GM19324 (cell line): Measurements from ENCODE around the gene LDHAL6B.

ENCODE experiments used
- ATAC-seq: cut with Tn5 transposase; IDR thresholded peaks from one replicate; pipeline ENCODE4 v1.9.1; 2021; ENCODE audit warnings: mild to moderate bottlenecking, moderate library complexity; ENCODE audit not compliant: unreplicated experiment, low FRiP score

The LDHAL6B gene

DNA sequence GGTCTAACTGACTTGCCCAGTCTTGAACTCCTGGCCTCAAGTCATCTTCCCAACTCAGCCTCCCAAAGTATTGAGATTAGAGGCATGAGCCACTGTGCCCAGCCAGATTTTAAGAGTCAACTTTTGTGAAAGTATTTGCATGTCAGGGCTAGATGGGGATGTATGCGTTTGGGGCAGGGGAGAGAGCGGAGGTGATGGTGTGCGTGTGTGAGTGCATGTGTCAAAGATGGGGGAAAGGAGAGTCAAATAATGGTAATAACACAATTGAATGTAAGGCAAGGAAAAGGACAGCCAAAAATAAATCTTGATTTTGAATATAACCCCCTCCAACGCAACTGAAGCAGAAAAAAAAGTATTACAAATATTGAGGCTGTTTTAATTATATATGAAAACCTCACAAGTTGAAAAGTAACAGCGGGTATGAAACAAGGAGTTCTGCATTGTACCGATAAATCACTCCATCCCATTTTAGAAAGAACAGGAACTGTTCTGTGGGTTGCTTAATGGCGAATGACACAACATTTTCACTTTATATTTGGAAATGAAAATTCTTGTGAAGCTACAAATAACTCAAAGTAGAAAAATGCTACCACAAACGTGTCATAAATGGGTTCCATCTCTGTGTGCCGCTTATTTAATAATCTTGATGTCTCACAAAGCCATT is 29.9 kb upstream of the LDHAL6B start:
- ATAC-seq: no peak

DNA sequence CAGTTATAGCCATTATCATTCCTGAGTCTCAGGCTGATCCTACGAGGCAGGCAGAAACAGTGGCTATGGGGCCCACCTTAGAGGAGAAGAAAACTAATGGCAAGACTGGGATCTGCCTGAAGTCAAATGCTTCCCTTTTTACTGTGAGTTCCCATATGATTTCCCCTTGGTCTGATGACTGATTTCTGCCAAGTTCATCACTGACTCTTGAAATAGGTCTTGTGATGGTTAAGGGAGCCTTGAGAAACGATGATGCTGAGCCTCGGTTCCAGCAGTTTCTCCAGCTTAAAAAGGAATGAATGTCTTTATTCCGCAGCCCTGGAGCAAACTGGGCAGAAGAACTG is 29.4 kb upstream of the LDHAL6B start:
- ATAC-seq: no peak

DNA sequence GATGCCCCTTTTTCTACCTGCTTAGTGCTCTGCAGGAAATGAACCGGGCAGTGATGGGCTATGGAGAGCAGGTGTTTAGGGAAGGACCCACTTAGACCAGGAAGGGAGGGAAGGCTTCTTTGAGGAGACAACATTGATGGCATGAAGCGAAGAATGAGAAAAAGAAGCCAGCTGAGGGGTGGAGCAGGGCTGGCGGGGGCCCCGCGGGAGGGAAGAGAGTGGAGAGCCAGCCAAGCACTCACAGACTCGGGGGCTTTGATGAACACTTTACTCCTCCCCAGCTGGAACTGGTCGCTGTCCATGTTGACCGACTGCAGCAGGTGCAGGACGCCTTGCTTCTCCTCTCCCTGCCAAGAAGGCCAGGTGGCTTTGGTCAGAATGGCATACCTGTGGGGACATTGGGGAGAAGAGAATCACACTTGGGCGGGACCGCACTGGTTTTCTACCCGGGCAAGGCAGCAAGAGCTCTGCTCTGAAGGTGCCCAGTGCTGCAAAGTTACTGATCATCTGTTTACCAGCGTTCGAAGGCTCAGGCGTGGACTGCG is 28.4 kb upstream of the LDHAL6B start:
- no peak for ATAC-seq

DNA sequence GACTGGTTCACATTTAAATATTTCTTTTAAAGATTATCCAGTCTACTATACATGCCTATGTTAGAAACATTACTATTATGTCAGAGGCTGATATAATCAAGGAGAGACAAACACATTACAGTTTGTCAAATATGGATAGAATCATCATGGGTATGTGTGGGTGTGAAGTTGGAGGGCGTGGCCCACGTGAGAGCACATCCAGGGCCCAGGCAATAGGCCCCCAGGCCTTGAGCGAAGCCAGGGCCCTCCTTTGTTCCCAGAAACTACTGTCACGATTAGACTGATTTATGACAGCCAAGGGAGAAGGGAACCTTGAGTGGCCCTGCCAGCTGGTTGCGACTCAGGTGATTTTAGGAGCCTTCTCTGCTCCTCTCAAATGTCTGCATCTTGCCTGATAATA is 26.9 kb upstream of the LDHAL6B start:
- ATAC-seq: no peak

DNA sequence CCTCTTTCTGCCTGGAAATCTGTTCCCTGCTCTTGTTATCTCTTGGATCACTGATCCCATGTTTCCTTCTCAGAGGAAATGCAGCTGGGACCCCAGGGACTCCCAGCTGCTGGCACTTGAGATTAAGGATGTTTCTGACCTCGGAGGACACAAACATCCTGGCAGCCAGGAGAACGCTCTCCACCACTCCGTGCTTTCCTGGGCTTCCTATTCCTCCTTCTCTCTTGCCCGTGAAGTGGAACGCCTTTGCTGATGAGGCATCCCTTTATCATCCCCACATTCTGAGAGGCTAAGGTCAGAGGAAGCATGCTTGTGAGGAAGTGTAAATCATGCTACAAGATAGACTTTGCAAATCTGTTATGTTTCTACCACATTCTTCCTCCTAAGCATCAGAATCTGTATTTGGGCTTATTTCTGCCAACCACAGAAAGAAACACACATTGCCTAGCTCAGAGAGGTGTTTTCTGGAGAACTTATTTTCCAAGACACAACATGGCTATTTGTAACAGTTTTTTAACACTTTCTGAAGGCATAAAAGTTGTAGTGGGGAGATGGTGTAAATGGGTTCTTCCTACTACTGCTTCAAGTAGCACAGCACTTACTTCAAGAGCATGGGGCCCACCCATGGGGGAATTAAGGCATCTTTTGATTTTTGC is 25.6 kb upstream of the LDHAL6B start:
- ATAC-seq: no peak

DNA sequence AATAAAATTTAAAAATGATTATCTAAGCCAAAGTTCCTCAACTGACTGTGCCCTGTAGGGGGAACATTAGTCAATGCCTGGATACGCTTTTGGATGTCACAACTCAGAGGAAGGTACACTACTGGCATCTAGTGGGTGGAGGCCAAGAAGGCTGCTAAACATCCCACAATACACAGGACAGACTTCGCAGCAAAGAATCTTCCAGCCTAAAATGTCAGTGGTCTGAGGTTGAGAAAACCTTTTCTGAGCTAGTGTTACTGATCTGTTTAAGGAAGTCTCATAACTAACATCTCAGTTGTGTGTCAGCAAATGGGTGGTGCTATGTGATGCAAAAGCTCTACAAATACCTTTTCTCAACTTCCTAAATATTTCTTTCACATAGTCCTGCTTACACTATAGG is 20.9 kb upstream of the LDHAL6B start:
- no peak for ATAC-seq

DNA sequence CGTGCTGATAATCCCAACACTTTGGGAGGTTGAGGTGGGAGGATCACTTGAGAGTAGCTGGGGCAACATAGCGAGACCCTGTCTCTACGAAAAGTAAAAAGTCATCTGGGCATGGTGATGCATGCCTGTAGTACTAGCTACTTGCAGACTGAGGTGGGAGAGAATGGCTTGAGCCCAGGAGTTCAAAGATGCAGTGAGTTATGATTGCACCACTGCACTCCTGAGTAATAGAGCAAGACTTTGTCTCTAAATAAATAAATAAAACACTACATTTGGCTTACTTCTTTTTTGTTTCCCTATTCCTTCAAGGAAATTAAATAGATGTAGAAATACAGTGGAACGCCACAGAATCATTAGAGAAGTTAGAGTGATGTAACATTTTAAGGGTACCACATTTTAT is 20.1 kb upstream of the LDHAL6B start:
- no peak for ATAC-seq

DNA sequence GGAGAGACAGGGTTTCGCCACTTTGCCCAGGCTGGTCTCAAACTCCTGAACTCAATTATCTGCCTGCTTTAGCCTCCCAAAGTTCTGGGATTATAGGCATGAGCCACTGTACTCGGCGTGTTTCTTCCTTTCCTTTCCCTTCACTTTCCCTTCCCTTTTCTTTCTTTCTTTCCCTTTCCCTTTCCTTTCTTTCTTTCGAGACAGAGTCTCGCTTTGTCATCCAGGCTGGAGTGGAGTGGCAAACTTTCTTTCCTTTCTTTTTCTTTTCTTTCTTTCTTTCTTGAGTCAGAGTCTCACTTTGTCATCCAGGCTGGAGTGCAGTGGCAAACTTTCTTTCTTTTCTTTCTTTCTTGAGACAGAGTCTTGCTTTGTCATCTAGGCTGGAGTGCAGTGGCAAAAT is 17.4 kb upstream of the LDHAL6B start:
- no peak for ATAC-seq

DNA sequence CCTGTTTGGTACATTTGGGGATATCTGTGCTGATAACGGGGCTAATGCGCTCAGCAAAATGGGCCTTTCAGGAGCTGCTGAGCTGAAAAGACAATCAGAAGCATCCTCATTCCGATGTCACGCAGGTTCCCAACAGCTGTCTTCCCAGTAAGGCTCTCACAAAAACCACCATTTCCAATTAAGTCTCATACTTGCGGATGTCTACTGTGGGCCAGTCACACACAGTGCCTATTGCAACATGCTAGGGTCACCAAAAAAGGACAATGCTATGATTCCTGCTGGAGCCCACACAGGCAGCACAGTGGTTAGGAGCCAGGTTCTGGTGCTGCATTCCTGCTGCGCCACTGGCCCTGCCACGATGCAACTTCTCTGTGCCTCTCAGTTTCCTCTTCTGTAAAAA is 16.4 kb upstream of the LDHAL6B start:
- ATAC-seq: no peak

DNA sequence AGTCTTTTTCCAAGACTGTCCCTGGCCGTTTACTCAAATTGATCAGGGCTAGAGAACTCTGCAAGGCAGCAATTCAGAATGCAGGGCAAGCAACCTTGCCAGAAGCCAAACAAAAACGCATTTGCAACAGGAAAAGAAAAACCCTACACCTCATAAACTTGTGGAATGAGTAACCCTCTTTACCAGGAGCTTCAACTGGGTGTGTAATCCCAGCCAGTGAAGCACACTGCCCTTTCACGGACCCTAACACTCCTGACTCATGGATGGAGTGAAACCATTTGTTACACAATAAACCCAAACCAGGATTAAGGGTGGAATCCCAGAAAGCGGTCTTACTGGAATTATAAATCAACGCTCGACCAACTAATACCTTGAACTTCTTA is 14.8 kb upstream of the LDHAL6B start:
- no peak for ATAC-seq

DNA sequence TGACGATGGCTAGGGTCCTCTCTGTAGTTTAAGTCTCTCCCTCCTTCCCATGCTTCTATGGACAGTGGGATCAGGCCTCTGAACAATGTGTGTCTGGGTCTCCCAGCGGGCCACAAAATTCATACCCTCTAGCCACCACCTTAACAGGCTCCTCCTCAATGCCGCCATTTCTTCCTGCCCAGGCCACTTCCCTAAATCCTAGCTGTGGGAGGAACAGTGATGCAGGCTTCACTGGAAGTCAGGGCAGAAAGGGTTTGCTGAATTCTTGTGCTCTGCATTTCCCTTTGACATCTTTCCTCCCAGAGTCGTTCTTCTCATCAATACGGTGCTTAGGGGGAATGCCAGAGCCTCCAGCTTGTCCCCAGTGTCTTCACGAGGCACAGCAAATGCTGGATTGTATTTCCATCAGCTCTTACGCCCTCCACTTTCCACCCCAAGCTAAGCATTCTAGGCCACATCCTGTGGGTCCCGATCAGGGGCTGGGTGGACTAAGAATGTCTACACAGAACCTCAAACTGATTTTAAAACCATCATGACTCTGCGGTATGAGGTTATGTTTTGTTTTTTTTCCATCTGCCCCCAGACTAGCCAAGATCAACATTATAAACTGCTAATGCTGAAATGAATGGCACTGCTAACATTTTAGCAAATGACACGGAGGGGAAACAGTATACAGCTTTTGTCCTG is 11.9 kb upstream of the LDHAL6B start:
- no peak for ATAC-seq

DNA sequence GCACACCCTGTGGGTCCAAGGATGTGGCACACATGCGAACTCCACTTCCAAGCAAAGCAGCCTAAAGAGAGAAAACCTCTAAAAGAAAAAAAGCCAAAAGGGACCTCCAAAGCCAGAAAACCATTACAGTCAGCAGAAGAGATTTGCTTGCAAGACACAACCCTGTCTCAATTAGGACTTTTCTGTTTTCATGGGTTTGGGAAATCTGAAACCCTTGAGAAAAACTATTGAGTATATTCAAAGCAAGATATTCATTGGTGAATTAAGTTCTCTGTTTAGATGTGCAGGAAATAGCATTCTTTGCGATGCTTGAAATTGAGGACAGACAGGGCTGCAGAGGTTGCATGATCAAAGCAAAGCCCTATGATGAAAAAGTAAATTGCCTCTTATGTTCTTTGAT is 10.2 kb upstream of the LDHAL6B start:
- no peak for ATAC-seq

DNA sequence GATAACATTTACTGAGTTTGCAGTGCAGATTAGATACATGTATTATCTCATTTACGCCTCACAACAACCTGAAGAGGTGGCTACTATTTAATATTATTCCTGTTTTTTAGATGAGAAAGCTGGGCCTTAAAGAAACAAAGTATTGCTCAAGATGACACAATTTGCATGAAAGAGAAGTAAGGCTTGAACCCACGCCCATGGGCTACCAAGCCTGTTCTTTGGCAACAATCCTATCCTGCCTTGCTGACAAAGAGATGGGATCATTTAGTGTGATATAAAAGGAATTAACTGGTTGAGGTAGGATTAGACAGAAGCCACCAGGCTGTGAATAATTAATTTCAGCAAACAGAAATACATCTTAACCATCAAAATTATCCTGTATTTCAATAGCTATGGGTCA is 9.2 kb upstream of the LDHAL6B start:
- no peak for ATAC-seq

DNA sequence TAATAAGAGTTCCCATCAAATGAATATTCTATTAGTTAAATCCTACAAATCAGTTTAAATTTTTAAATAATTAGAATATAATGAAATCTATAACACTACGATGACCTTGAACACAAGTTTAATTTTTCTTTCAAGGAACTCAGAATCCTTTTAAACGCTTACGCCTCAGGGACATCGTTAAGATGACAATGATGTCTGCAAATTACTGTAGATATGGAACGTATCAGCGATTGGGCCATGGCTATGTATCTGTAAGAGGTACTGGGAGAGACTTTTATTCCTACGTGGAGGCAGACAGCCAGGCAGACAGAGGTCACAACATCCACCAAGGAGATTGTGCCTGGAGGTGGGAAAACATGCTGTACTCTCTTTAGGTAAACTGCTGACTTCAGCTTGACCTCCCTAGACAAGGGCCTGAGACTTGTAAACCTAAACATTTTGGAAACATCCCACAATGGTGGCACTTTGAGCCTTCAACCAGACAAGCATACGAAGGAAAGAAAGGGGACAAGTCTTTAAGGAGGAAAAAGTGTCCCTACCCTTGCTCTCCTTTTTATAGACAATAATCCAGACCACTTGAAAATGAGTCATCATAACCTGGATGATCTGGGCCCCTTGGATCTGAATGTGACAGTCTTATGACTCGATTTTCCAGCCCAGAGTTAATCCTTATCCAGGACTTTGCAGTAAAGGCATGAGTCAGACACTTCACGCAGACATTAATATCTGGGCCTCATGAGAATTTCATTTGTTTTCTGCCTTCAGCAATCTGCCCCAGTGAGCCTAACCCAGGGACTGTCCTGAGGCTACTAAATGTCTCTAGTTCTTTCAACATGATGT is 6.8 kb upstream of the LDHAL6B start:
- no peak for ATAC-seq

DNA sequence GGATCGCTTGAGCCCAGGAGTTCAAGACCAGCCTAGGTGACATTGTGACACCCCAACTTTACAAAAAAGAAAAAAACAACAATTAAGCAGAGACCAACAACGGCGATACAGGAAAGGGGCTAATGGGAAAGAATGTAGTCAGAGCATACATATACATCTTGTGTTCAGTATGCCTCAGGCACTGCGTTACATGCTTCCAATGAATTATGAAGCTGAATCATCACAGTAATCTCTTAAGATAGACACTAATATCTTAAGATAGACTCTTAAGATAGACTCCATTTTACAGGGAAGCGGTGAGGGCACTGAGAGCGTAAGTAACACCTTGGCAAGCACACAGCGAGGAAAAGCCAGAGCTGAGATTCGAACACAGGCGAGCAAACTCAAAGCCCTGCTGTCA is 6.1 kb upstream of the LDHAL6B start:
- ATAC-seq: no peak

DNA sequence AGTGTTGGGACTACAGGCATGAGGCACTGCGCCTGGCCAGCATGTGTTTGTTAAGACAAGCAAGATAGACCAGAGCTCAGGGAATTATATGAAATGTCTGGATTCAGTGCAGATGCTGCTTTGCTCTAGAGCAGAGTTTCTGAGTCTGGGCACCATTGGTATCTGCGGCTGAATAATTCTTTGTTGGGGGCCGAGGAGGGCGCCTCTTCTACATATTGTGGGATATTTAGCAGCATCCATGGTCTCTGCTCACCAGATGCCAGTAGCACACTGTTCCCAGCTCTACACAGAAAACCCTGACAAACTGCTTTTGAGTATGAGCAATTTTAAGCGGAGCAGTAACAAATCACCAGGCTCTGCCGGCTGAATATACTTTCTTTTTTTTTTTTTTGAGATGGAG is 3.6 kb upstream of the LDHAL6B start:
- no peak for ATAC-seq

DNA sequence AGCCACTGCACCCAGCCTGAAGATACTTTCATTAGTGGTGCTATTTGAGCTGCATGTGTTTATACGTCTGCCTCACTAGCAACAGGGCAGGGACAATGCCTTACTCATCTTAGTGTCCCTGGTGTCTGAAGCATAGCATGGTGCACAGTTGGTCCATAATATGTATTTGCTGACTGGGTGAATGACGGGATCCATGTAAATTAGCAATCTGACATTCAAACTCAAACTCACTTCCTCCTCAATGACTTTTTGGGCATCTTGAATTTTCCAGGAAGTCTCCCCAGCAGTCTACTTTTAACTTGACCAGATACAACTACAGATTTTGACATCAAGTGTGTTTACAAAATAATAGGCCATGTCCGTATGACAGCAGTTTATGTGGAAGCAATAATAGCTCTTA is 3.0 kb upstream of the LDHAL6B start:
- no peak for ATAC-seq

DNA sequence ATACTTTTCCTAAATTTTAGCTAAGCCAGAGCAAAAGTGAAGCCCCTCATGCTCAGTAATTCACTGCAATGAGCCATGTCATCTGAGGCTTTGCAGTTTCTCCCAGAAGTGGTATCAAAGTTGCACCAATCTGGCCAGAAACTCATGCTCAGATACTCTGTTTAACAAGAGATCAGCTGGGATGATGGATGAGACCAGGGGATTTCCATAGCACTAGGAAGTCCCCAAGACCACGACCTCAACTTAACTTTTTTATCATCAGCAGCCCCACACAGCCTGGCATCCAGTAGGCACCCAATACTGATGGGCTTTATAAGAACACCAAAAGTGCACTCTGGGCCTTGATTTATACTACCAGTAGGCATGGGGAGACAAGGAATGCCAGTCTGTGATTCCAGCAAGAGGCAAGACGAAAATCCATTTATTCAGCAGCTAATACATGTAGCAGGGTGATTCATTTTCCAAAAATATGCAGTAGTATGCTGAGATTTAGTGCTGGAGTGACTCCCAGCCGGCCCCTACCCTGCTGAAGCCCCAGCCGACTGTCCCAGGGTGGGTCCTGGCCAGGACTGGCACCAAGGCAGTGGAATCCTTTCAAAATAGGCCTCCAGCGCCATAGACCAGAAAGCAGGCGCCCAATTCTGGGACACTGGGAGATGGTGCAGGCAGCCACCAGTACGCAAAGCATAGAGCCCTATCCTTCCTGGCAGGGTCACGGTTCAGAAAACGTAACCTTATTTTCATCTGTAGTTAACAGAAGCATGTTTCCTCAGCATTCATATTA is 612 bp upstream of the LDHAL6B start:
- ATAC-seq: no peak

DNA sequence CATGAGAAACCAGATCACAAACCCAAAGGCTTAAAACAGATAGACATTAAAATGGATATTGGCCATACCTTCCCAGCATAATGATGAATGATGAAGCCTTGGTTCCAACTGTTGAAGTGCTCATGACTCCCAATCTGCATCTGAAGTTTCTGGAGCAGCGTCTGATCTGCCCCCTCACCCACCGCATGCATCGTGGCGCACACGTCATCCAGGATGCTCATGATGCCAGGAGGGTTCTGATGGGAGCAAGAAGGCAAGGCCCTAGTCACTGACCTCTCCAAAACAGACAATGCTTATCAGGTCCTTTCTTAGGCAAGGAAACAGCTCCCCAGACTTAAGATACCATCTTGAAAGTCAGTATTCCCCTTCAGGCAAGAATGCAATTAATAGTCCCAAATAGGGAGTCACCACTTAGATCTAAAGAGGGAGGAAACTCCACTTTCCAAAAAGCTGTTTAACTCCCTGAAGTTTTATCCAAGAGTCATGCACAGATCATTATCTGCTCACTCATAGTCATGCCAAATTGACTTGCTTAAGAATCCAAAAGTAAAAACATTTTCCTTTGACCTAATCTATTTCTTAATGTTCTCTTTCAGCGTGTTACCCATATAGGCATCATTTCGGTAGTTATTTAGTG is 2.1 kb downstream of the LDHAL6B start:
- no peak for ATAC-seq

DNA sequence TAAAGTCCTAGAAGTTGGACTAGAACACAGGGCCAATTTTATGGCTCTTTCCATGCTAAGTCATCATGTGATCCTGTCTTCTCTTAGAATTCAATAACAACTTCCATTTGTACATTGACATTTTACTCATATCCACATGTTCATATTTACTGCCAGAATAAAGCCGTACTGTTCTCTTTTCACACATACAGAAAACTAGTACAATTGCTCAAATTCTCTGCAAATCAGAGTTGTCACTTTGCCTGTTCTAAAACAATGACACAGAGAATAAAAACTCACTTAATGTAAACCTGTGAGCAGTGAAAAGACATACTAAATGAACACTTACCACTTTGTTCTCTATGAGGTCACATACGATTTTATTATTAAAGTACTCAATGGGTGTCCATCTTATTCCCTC is 3.5 kb downstream of the LDHAL6B start:
- no peak for ATAC-seq
